Osteoblast (primary cell): Measurements from ENCODE around the gene TRIM7. TPM values are rescaled to one million over a fixed set of nuclear protein-coding genes. Genes with fewer than 3 reads are reported as not detected.

Experiments used
- DNase-seq: peaks from one replicate; pipeline ENCODE4 v3.0.0; 2011; ENCODE audit warnings: low spot score, mixed read lengths; ENCODE audit not compliant: insufficient read length; ENCODE audit errors: missing footprints
- H2AFZ ChIP-seq: 2 replicates; pipeline ENCODE4 v1.6.0; 2011; ENCODE audit warnings: mild to moderate bottlenecking, low read length
- H3K27ac ChIP-seq: 2 replicates; pipeline ENCODE4 v1.5.1; 2011; ENCODE audit warnings: mild to moderate bottlenecking, low read depth, low read length, moderate library complexity
- H3K27me3 ChIP-seq: 2 replicates; pipeline ENCODE4 v1.6.0; 2012; ENCODE audit warnings: mild to moderate bottlenecking, control low read depth, inconsistent platforms, low read length, moderate library complexity; ENCODE audit not compliant: insufficient read depth
- H3K36me3 ChIP-seq: 2 replicates; pipeline ENCODE4 v1.5.1; 2011; ENCODE audit warnings: mild to moderate bottlenecking, low read length, control low read depth, moderate library complexity; ENCODE audit not compliant: insufficient read depth
- H3K4me1 ChIP-seq: 2 replicates; pipeline ENCODE4 v1.5.1; 2011; ENCODE audit warnings: mild to moderate bottlenecking, low read length, control low read depth, moderate library complexity; ENCODE audit not compliant: insufficient read depth
- H3K4me2 ChIP-seq: 2 replicates; pipeline ENCODE4 v1.6.0; 2011; ENCODE audit warnings: mild to moderate bottlenecking, low read length; ENCODE audit not compliant: insufficient read depth
- H3K4me3 ChIP-seq: fragments of 200-600 bp; sonication (generic); 3 replicates; pipeline ENCODE4 v1.5.1; 2012; ENCODE audit warnings: mild to moderate bottlenecking, low read length, inconsistent platforms; ENCODE audit not compliant: insufficient read depth
- H3K79me2 ChIP-seq: 2 replicates; pipeline ENCODE4 v1.6.0; 2012; ENCODE audit warnings: mild to moderate bottlenecking, low read length, control low read depth, inconsistent platforms; ENCODE audit not compliant: insufficient read depth
- H3K9me3 ChIP-seq: 2 replicates; pipeline ENCODE4 v1.5.1; 2011; ENCODE audit warnings: low read depth, low read length, control low read depth
- H4K20me1 ChIP-seq: 2 replicates; pipeline ENCODE4 v1.6.0; 2012; ENCODE audit warnings: mild to moderate bottlenecking, low read length, control low read depth; ENCODE audit not compliant: insufficient read depth
- total RNA-seq: library from RNA; depleted of rRNA; stranded (reverse); fragments of >200 nt; gene quantifications from 2 replicates; pipeline ENCODE4 v1.2.3, GENCODE V29; 2012
- TF ChIP-seq, protein P1 (sequence below): IDR thresholded peaks from 2 replicates; pipeline ENCODE4 v1.5.1; 2011; ENCODE audit warnings: mild to moderate bottlenecking, low read depth, low read length, moderate library complexity; ENCODE audit errors: extremely low read depth

TRIM7 gene
- total RNA-seq, 1 donor = 0.72 TPM

DNA sequence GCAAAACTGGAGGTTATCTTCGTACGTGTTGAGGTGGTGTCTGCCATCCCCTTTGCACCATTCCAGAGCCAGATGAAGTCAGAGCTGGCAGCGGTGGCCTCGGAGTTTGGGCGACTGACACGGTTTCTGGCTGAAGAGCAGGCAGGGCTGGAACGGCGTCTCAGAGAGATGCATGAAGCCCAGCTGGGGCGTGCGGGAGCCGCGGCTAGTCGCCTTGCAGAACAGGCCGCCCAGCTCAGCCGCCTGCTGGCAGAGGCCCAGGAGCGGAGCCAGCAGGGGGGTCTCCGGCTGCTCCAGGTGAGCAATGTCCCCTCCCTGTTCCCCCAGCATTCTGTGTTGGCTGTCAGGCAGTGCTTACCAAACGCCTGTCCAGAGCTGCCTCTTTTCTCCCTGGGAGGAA lies 27.6 kb upstream of the TRIM7 start:
- no peak overlapping the region for H3K4me2 ChIP-seq
- no peak overlapping the region for H3K4me3 ChIP-seq
- no peak overlapping the region for H3K27ac ChIP-seq
- peaks cover 18% of the 10 kb centered on the region for H3K79me2 ChIP-seq
- TF ChIP-seq, protein P1, sequence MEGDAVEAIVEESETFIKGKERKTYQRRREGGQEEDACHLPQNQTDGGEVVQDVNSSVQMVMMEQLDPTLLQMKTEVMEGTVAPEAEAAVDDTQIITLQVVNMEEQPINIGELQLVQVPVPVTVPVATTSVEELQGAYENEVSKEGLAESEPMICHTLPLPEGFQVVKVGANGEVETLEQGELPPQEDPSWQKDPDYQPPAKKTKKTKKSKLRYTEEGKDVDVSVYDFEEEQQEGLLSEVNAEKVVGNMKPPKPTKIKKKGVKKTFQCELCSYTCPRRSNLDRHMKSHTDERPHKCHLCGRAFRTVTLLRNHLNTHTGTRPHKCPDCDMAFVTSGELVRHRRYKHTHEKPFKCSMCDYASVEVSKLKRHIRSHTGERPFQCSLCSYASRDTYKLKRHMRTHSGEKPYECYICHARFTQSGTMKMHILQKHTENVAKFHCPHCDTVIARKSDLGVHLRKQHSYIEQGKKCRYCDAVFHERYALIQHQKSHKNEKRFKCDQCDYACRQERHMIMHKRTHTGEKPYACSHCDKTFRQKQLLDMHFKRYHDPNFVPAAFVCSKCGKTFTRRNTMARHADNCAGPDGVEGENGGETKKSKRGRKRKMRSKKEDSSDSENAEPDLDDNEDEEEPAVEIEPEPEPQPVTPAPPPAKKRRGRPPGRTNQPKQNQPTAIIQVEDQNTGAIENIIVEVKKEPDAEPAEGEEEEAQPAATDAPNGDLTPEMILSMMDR = no peak
- no peak overlapping the region for H2AFZ ChIP-seq
- H4K20me1 ChIP-seq = peaks cover 6% of the 10 kb centered on the region
- H3K4me1 ChIP-seq = no peaks in the 10 kb centered on the region
- H3K9me3 ChIP-seq = no peaks in the 10 kb centered on the region
- no peak for DNase-seq
- H3K36me3 ChIP-seq = peaks cover 64% of the 10 kb centered on the region
- H3K27me3 ChIP-seq = no peaks in the 10 kb centered on the region

- no peaks in the 10 kb centered on the region for H3K9me3 ChIP-seq
- H3K79me2 ChIP-seq = peaks cover 19% of the 10 kb centered on the region
- H2AFZ ChIP-seq = no peak overlapping the region
- no peaks in the 10 kb centered on the region for H4K20me1 ChIP-seq
- TF ChIP-seq, protein P1 = no peak
- no peak overlapping the region for H3K4me2 ChIP-seq
- H3K4me3 ChIP-seq = no peak overlapping the region
- no peaks in the 10 kb centered on the region for H3K27me3 ChIP-seq
- H3K27ac ChIP-seq = no peak overlapping the region
- H3K36me3 ChIP-seq = peaks cover 59% of the 10 kb centered on the region
- H3K4me1 ChIP-seq = no peaks in the 10 kb centered on the region
- DNase-seq = no peak
Observed at GRCh38 chr5:181231432-181231831, 26.4 kb upstream of the TRIM7 start.

DNA sequence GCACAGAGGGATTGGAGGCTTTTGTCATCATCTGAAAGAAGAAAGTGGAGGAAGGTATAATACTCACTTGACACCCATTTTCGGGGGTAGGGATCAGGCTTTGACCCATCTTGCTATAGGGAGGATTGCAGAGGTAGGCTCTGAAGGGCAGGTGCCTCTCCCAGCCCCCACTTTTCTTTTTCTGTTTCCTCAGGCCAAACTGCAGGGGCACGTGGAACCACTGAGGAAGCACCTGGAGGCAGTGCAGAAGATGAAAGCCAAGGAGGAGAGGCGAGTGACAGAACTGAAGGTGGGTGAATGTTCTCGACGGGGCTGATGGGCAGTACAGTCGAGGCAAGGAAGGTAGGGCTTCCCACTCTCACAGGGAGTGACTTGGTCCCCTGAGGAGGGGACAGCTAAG lies 25.6 kb upstream of the TRIM7 start:
- H3K79me2 ChIP-seq = peaks cover 28% of the 10 kb centered on the region
- H4K20me1 ChIP-seq = no peaks in the 10 kb centered on the region
- no peak overlapping the region for H3K4me3 ChIP-seq
- peaks cover 55% of the 10 kb centered on the region for H3K36me3 ChIP-seq
- H3K27ac ChIP-seq = no peak overlapping the region
- no peak overlapping the region for H2AFZ ChIP-seq
- no peaks in the 10 kb centered on the region for H3K4me1 ChIP-seq
- no peak for DNase-seq
- no peak overlapping the region for H3K4me2 ChIP-seq
- TF ChIP-seq, protein P1 = no peak
- H3K9me3 ChIP-seq = no peaks in the 10 kb centered on the region
- no peaks in the 10 kb centered on the region for H3K27me3 ChIP-seq

DNA sequence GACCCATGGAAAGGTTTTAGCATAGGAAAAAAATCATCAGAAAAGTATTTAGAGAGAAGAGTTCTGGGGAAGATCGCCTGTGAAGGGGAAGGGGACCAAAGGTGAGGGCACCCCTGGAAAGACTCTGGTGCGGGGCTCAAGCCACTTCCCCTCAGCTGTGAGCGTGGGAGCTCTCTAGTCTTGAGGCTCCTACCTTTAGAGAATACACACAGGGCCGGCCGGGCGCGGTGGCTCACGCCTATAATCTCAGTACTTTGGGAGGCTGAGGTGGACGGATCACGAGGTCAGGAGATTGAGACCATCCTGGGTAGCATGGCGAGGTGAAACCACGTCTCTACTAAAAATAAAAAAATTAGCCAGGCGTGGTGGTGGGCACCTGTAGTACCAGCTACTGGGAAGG lies 25.0 kb upstream of the TRIM7 start:
- Histone ChIP-seq H3K4me2 (no peak overlapping the region), H2AFZ (no peak overlapping the region), H3K27me3 (no peaks in the 10 kb centered on the region), H3K9me3 (no peaks in the 10 kb centered on the region), H3K27ac (no peak overlapping the region), H3K4me1 (peaks cover 2% of the 10 kb centered on the region), H4K20me1 (no peaks in the 10 kb centered on the region), H3K36me3 (peaks cover 50% of the 10 kb centered on the region), H3K4me3 (no peak overlapping the region), H3K79me2 (peaks cover 34% of the 10 kb centered on the region)
- TF ChIP-seq, protein P1 = no peak
- no peak for DNase-seq
